Activated naive CD4-positive, alpha-beta T cell treated with anti-CD3 and anti-CD28 coated beads for 36 hours (primary cell): Measurements from ENCODE around the gene FOXN3. TPM values are rescaled to one million over a fixed set of nuclear protein-coding genes. Genes with fewer than 3 reads are reported as not detected.
"Not testable (repeated sequence)": the region's sequence is repeated elsewhere in the genome, so short reads cannot be mapped to it uniquely, and the experiment has no call there.

Source experiments
- CTCF ChIA-PET: fragments of 350-600 bp; sonication (Branson Sonifier 250); formaldehyde crosslinking; loops from one replicate; lab custom pipeline; 2021; ENCODE audit warnings: antibody characterized with exemption; lab: Charles Lee
- DNase-seq: peaks from one replicate; pipeline ENCODE4 v3.0.0-alpha.2; 2020
- H3K27ac Mint-ChIP-seq: one replicate; pipeline ENCODE4 v1.8.0; 2021; ENCODE audit warnings: mild to moderate bottlenecking, mixed read lengths
- H3K27me3 Mint-ChIP-seq: one replicate; pipeline ENCODE4 v1.8.0; 2021; ENCODE audit warnings: low read depth, mixed read lengths
- H3K36me3 Mint-ChIP-seq: one replicate; pipeline ENCODE4 v1.8.0; 2021; ENCODE audit warnings: low read depth, mixed read lengths
- H3K4me1 Mint-ChIP-seq: one replicate; pipeline ENCODE4 v1.8.0; 2021; ENCODE audit warnings: low read depth, mixed read lengths
- H3K4me3 Mint-ChIP-seq: one replicate; pipeline ENCODE4 v1.8.0; 2021; ENCODE audit warnings: mild to moderate bottlenecking, moderate library complexity, mixed read lengths
- H3K9me3 Mint-ChIP-seq: one replicate; pipeline ENCODE4 v1.8.0; 2021; ENCODE audit warnings: mixed read lengths
- intact Hi-C: fragments of 100-400 bp; cut with micrococcal nuclease; formaldehyde crosslinking; loops from one replicate; pipeline ENCODE4 v1.15.1; 2023
- total RNA-seq, 2 experiments: library from RNA; stranded (reverse); gene quantifications; one replicate each; pipeline ENCODE4 v1.2.3, GENCODE V29; 2021

The FOXN3 gene
- total RNA-seq, 2 experiments from 2014 or later, result 64.6 to 65.0 TPM

- CTCF ChIA-PET, result interaction anchor here (0.5 to 0.8 kb wide), 2 partner anchors 94 to 110 kb away, joined by 4 to 5 read pairs; no protein-coding TSS in a partner anchor
- no peak overlapping the region for H3K27ac Mint-ChIP-seq
Measured at GRCh38 chr14:89121968-89122620, 294.9 kb downstream of the FOXN3 start.

GRCh38 chr14:89117012-89117411 is 300.0 kb downstream of the FOXN3 start:
- CTCF ChIA-PET, result interaction anchor here (0.6 kb wide), 1 partner anchor 164 kb away, joined by 3 read pairs; no protein-coding TSS in a partner anchor
- H3K4me3 Mint-ChIP-seq, result no peak overlapping the region
- peaks cover 5% of the 10 kb centered on the region for H3K9me3 Mint-ChIP-seq
- no peak overlapping the region for H3K27ac Mint-ChIP-seq
- H3K4me1 Mint-ChIP-seq, result no peaks in the 10 kb centered on the region
- intact Hi-C loops, result no loop called here
- no peaks in the 10 kb centered on the region for H3K36me3 Mint-ChIP-seq
- DNase-seq, result no peak
- H3K27me3 Mint-ChIP-seq, result peaks cover 2% of the 10 kb centered on the region

More at GRCh38 chr14:89121968-89122620, 294.9 kb downstream of the FOXN3 start:
- no peak for DNase-seq
- intact Hi-C loops, result no loop called here
- Mint-ChIP-seq H3K27me3 (peaks cover 2% of the 10 kb centered on the region), H3K36me3 (no peaks in the 10 kb centered on the region), H3K4me3 (no peak overlapping the region), H3K4me1 (no peaks in the 10 kb centered on the region), H3K9me3 (peaks cover 5% of the 10 kb centered on the region)

- Mint-ChIP-seq H3K4me3 (no peak overlapping the region), H3K36me3 (no peaks in the 10 kb centered on the region), H3K4me1 (no peaks in the 10 kb centered on the region), H3K27me3 (peaks cover 4% of the 10 kb centered on the region), H3K9me3 (peaks cover 5% of the 10 kb centered on the region), H3K27ac (no peak overlapping the region)
- no peak for DNase-seq
- intact Hi-C loops, result no loop called here
- CTCF ChIA-PET, result no interaction called here
Measured at GRCh38 chr14:89114109-89114508, 302.9 kb downstream of the FOXN3 start.

- H3K9me3 Mint-ChIP-seq, result no peaks in the 10 kb centered on the region
- DNase-seq, result no peak
- no peaks in the 10 kb centered on the region for H3K36me3 Mint-ChIP-seq
- H3K4me1 Mint-ChIP-seq, result no peaks in the 10 kb centered on the region
- CTCF ChIA-PET, result no interaction called here
- H3K27me3 Mint-ChIP-seq, result peaks cover 3% of the 10 kb centered on the region
- H3K27ac Mint-ChIP-seq, result no peak overlapping the region
- H3K4me3 Mint-ChIP-seq, result no peak overlapping the region
- intact Hi-C loops, result no loop called here
Measured at GRCh38 chr14:89112720-89113119, 304.3 kb downstream of the FOXN3 start.

- CTCF ChIA-PET, H3K4me3 Mint-ChIP-seq, H3K27ac Mint-ChIP-seq, H3K36me3 Mint-ChIP-seq, intact Hi-C loops, H3K27me3 Mint-ChIP-seq, H3K4me1 Mint-ChIP-seq, H3K9me3 Mint-ChIP-seq, DNase-seq: not testable (repeated sequence)
Measured at GRCh38 chr14:89111766-89112543, 305.1 kb downstream of the FOXN3 start.

- DNase-seq, H3K27me3 Mint-ChIP-seq, H3K36me3 Mint-ChIP-seq, intact Hi-C loops, H3K4me1 Mint-ChIP-seq, H3K9me3 Mint-ChIP-seq, CTCF ChIA-PET, H3K4me3 Mint-ChIP-seq, H3K27ac Mint-ChIP-seq: not testable (repeated sequence)
Measured at GRCh38 chr14:89111232-89111631, 305.8 kb downstream of the FOXN3 start.

- CTCF ChIA-PET, result no interaction called here
- intact Hi-C loops, result no loop called here
- peaks cover 2% of the 10 kb centered on the region for H3K27me3 Mint-ChIP-seq
- H3K36me3 Mint-ChIP-seq, result peaks cover 4% of the 10 kb centered on the region
- H3K4me3 Mint-ChIP-seq, result no peak overlapping the region
- DNase-seq, result no peak
- H3K4me1 Mint-ChIP-seq, result no peaks in the 10 kb centered on the region
- H3K9me3 Mint-ChIP-seq, result no peaks in the 10 kb centered on the region
- no peak overlapping the region for H3K27ac Mint-ChIP-seq
Measured at GRCh38 chr14:89110110-89110509, 306.9 kb downstream of the FOXN3 start.

GRCh38 chr14:89108608-89109007 is 308.4 kb downstream of the FOXN3 start:
- DNase-seq, result no peak
- H3K9me3 Mint-ChIP-seq, result no peaks in the 10 kb centered on the region
- no peak overlapping the region for H3K4me3 Mint-ChIP-seq
- CTCF ChIA-PET, result interaction anchor here (0.6 kb wide), 1 partner anchor 808 kb away, joined by 3 read pairs; no protein-coding TSS in a partner anchor
- peaks cover 5% of the 10 kb centered on the region for H3K36me3 Mint-ChIP-seq
- H3K4me1 Mint-ChIP-seq, result no peaks in the 10 kb centered on the region
- intact Hi-C loops, result no loop called here
- H3K27ac Mint-ChIP-seq, result no peak overlapping the region
- H3K27me3 Mint-ChIP-seq, result peaks cover 6% of the 10 kb centered on the region

GRCh38 chr14:89107626-89108025 is 309.4 kb downstream of the FOXN3 start:
- intact Hi-C loops, result no loop called here
- Mint-ChIP-seq H3K27ac (no peak overlapping the region), H3K4me1 (no peaks in the 10 kb centered on the region), H3K36me3 (peaks cover 5% of the 10 kb centered on the region), H3K4me3 (no peak overlapping the region), H3K9me3 (no peaks in the 10 kb centered on the region), H3K27me3 (peaks cover 6% of the 10 kb centered on the region)
- no peak for DNase-seq
- CTCF ChIA-PET, result no interaction called here
